Heart right ventricle (tissue), 16 donors: ENCODE measurements around the gene CC2D1A. TPM values are rescaled to one million over a fixed set of nuclear protein-coding genes. Genes with fewer than 3 reads are reported as not detected.

ENCODE experiments used
- ATAC-seq, 8 donors: fragments of 200-7000 bp; cut with Tn5 transposase; one replicate each; pipeline ENCODE4 v1.9.1; 2020; ENCODE audit warnings: mild to moderate bottlenecking in 8 of 8, moderate library complexity in 8 of 8, moderate number of reproducible peaks in 1 of 8
- DNase-seq, 2 donors: peaks; one replicate each; pipeline ENCODE4 v3.0.0-alpha.2; 2020
- H3K27ac ChIP-seq, 10 donors: fragments of 200-600 bp; sonication (generic) in 2 of 10; one replicate each; pipeline versions ENCODE4 v1.5.0 to v1.8.0; 2020 to 2022; ENCODE audit warnings: mild to moderate bottlenecking in 3 of 10
- H3K27me3 ChIP-seq, 7 donors: fragments of 200-600 bp; one replicate each; pipeline ENCODE4 v1.8.0; 2021 to 2022; ENCODE audit warnings: mild to moderate bottlenecking in 2 of 7
- H3K36me3 ChIP-seq, 9 donors: fragments of 200-600 bp; sonication (generic) in 1 of 9; one replicate each; pipeline versions ENCODE4 v1.5.0 to v1.8.0; 2020 to 2022; ENCODE audit warnings: mild to moderate bottlenecking in 2 of 9
- H3K4me1 ChIP-seq, 9 donors: fragments of 200-600 bp; sonication (generic) in 1 of 9; one replicate each; pipeline versions ENCODE4 v1.5.0 to v1.8.0; 2020 to 2022; ENCODE audit warnings: mild to moderate bottlenecking in 4 of 9
- H3K4me3 ChIP-seq, 10 donors: fragments of 200-600 bp; sonication (generic) in 2 of 10; one replicate each; pipeline versions ENCODE4 v1.5.0 to v1.8.0; 2020 to 2022; ENCODE audit warnings: mild to moderate bottlenecking in 7 of 10, moderate library complexity in 2 of 10
- H3K9me3 ChIP-seq, 11 donors: fragments of 200-600 bp in 10 of 11; sonication (generic) in 2 of 11; one replicate each; pipeline versions ENCODE4 v1.5.0 to v1.8.0; 2013 to 2022; ENCODE audit warnings: mild to moderate bottlenecking in 2 of 11, control low read depth in 1 of 11, moderate library complexity in 1 of 11
- WGBS, 2 donors: extraction: QIAGEN DNeasy Blood & Tissue Kit; methylation state at CpG; one replicate each; pipeline ENCODE4 v1.1.7; 2013; ENCODE audit warnings: inconsistent platforms in 1 of 2; 5-methylcytosine and 5-hydroxymethylcytosine counted together
- intact Hi-C, 10 donors: fragments of 100-400 bp; cut with DNase I; formaldehyde crosslinking; loops; one replicate each; pipeline versions ENCODE4 v1.11.1 to v1.14.2; 2022
- polyA plus RNA-seq, 2 donors: library from polyadenylated mRNA; stranded (reverse); fragments of 200-250 nt; gene quantifications; one replicate each; pipeline ENCODE4 v1.2.3, GENCODE V29; 2013
- total RNA-seq, 10 donors: library from RNA; stranded (reverse); fragmentation: NEBNext Ultra II Directional in 3 of 10; extraction: Animal tissue kit (Norgen Biotek cat#: 25700) in 3 of 10; gene quantifications; one replicate each; pipeline versions ENCODE4 v1.2.1 to v1.2.4, GENCODE V29; 2021 to 2023
- TF ChIP-seq, protein P1 (sequence below), 9 donors: fragments of 200-600 bp; sonication (generic) in 2 of 9; IDR thresholded peaks; one replicate each; pipeline versions ENCODE4 v1.5.0 to v1.8.0; 2021 to 2022; ENCODE audit warnings: antibody characterized with exemption in 9 of 9, mild to moderate bottlenecking in 5 of 9, moderate library complexity in 1 of 9
- donor health status: Arrhythmogenic right ventricular cardiomyopathy.
- donor health status: ischemic (EF 13 %, LVEDD 7.1; RV severe dilation, severe dysfunction).
- donor health status: healthy with polysubstance abuse.
- donor health status: DM: no; HTN: yes; CAD: no.
- donor health status: DM: no; HTN: no; CAD: no.
- donor health status: ischemic (EF 25% LVEDD 6.9; RV normal size, moderate dysfunction).
- donor health status: ischemic (EF 25% LVEDD 5.7; RV mildly dilated, moderate dysfunction).
- donor health status: healthy.
- donor health status: DM: yes; HTN: yes; CAD: no.
- donor health status: Ischemic cardiomyopathy.
- donor health status: ischemic (EF 35%, LVEDD 5.7; RV mildly dilated, moderate dysfunction).
- donor health status: nonischemic (EF 11% LVEDD 7.7; RV severe dilation, severe dysfunction).
- donor health status: DM: yes; HTN: yes; CAD: no.
- donor health status: PGD.
- donor health status: ischemic (EF 29% LVEDD 5.4; RV normal size, mild dysfunction).
- donor health status: nonischemic (EF 23%, LVEDD 6.1; RV moderate dilation, normal function).

The CC2D1A gene
- total and polyA plus RNA-seq, 12 donors = 13.2 to 49.8 (median 19.0) TPM

DNA sequence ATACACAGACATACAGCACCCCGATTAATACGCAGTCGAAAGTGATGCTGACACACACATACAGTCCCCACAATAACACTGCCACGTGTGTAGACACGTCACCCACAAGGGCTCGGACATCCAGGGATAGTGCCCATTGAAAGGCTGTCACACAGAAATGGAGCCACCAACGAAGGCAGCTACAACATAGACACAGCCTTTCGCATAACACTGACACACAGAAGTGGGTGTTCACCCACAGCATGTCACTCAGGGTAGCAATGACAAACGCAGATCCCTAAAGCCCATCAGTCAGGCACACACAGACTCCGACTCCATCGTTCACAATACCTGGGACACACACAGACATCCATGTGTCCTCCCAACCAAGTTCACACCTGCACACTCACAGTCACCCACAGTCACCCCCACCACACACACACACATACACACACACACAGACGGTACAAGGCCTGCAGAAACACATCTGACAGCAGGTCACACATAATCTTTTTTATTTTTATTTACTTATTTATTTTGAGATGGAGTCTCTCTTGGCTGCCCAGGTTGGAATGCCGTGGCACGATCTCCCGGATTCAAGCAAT lies 39.4 kb upstream of the CC2D1A start:
- ATAC-seq = no peak
- Histone ChIP-seq H3K36me3 (no peaks in the 10 kb centered on the region), H3K4me1 (peaks cover 6 to 29% (median 19%) of the 10 kb centered on the region in 9 donors), H3K27ac (peak overlapping the region in 3 of 10 donors; percentile 55 to 64 (median 59)), H3K4me3 (peak overlapping the region in 8 of 10 donors; percentile 56 to 86 (median 75)), H3K27me3 (peaks cover 0 to 29% (median 0%) of the 10 kb centered on the region in 7 donors), H3K9me3 (no peaks in the 10 kb centered on the region)
- intact Hi-C loops = loop anchor here in 3 of 10 donors (5.0 to 10.0 kb wide), 3 partner anchors 269 to 592 kb away; no protein-coding TSS in a partner anchor
- 71 to 75% methylated on average over 15 of the region's 15 CpGs for WGBS, 2 donors
- DNase-seq = no peak
- TF ChIP-seq, protein P1, sequence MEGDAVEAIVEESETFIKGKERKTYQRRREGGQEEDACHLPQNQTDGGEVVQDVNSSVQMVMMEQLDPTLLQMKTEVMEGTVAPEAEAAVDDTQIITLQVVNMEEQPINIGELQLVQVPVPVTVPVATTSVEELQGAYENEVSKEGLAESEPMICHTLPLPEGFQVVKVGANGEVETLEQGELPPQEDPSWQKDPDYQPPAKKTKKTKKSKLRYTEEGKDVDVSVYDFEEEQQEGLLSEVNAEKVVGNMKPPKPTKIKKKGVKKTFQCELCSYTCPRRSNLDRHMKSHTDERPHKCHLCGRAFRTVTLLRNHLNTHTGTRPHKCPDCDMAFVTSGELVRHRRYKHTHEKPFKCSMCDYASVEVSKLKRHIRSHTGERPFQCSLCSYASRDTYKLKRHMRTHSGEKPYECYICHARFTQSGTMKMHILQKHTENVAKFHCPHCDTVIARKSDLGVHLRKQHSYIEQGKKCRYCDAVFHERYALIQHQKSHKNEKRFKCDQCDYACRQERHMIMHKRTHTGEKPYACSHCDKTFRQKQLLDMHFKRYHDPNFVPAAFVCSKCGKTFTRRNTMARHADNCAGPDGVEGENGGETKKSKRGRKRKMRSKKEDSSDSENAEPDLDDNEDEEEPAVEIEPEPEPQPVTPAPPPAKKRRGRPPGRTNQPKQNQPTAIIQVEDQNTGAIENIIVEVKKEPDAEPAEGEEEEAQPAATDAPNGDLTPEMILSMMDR (IDR thresholded peaks at IDR 0.05) = no peak

DNA sequence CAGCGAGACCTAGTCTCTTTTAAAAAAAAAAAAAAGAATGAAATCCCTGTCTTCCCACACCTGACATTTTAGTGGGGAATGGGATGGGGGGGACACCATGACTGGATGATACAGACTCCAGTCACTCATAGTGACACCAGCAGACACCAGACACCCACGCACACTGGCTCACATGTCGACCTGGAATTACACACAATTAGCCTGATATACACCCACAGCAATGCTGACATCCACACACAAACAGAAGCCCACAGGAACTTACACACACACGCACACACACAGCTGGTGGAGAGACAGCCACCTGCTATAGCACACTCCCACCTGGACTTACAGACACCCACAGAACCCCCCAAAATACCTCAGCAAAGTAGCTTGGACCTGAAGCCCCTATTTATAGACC lies 37.3 kb upstream of the CC2D1A start:
- intact Hi-C loops = loop anchor here in 3 of 10 donors (5.0 to 10.0 kb wide), 3 partner anchors 271 to 594 kb away; no protein-coding TSS in a partner anchor
- no peak overlapping the region for H3K4me3 ChIP-seq
- TF ChIP-seq, protein P1 (IDR thresholded peaks at IDR 0.05) = no peak
- peaks cover 0 to 44% (median 0%) of the 10 kb centered on the region in 7 donors for H3K27me3 ChIP-seq
- WGBS, 2 donors = 86 to 89% methylated on average over 4 of the region's 4 CpGs
- peak overlapping the region in 1 of 10 donors; percentile 37 for H3K27ac ChIP-seq
- no peaks in the 10 kb centered on the region for H3K36me3 ChIP-seq
- ATAC-seq (no peak), DNase-seq (no peak)
- peaks cover 3 to 28% (median 13%) of the 10 kb centered on the region in 9 donors for H3K4me1 ChIP-seq
- H3K9me3 ChIP-seq = no peaks in the 10 kb centered on the region

DNA sequence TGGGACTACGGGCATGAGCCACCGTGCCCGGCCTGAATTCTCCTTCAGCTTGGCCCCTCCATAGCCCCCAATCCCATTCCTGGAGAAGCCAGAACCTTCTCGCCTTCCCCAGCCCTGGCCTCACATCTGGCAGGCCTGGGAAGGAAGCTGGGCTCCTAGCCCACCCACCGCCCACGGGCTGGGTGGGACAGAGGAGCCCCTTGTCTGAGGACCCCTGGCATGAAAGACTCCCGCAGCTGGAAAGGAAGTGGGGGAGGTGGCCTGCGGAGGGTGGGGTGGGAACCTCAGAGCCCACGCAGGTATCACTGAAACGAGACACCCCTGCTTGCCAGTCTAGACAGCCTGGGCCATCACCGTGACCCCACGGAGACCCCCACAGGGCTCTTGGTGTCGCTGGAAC lies 36.7 kb upstream of the CC2D1A start:
- DNase-seq = no peak
- Histone ChIP-seq H3K4me1 (peaks cover 3 to 23% (median 12%) of the 10 kb centered on the region in 9 donors), H3K4me3 (no peak overlapping the region), H3K36me3 (no peaks in the 10 kb centered on the region), H3K27ac (peak overlapping the region in 1 of 10 donors; percentile 37), H3K9me3 (no peaks in the 10 kb centered on the region), H3K27me3 (peaks cover 0 to 43% (median 0%) of the 10 kb centered on the region in 7 donors)
- WGBS, 2 donors = 72 to 74% methylated on average over 13 of the region's 13 CpGs
- TF ChIP-seq, protein P1 (IDR thresholded peaks at IDR 0.05) = no peak
- intact Hi-C loops = loop anchor here in 3 of 10 donors (5.0 to 10.0 kb wide), 3 partner anchors 272 to 594 kb away; no protein-coding TSS in a partner anchor
- ATAC-seq = no peak

DNA sequence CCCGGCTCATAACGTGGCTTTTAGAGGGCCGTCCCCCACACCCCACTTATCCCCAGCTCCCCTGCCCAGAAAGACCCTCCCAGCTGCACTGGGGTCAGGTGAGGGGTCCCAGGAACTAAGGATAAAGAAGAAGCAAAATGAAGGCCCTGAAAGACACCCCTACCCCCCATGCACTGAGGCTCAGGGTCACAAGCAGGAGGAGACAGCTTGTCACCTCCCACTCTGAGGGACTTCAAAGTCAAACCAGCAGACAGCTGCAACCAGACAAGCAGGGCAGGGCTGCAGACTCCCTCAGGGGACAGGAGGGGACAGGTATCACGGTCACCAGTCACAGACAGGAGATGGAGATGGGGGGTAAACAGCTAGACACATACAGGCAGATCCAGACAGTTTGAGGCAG lies 35.1 kb upstream of the CC2D1A start:
- no peaks in the 10 kb centered on the region for H3K36me3 ChIP-seq
- H3K27ac ChIP-seq = no peak overlapping the region
- H3K4me3 ChIP-seq = no peak overlapping the region
- intact Hi-C loops = loop anchor here in 1 of 10 donors (10.0 kb wide), 1 partner anchor 266 kb away; no protein-coding TSS in a partner anchor
- H3K9me3 ChIP-seq = no peaks in the 10 kb centered on the region
- 89 to 95% methylated on average over 4 of the region's 4 CpGs for WGBS, 2 donors
- peaks cover 0 to 31% (median 0%) of the 10 kb centered on the region in 7 donors for H3K27me3 ChIP-seq
- TF ChIP-seq, protein P1 (IDR thresholded peaks at IDR 0.05) = no peak
- no peak for DNase-seq
- H3K4me1 ChIP-seq = peaks cover 3 to 17% (median 8%) of the 10 kb centered on the region in 9 donors
- no peak for ATAC-seq
